H4 (cell line): Measurements from ENCODE around the gene PLLP. TPM values are rescaled to one million over a fixed set of nuclear protein-coding genes. Genes with fewer than 3 reads are reported as not detected.
"Not testable (repeated sequence)": the region's sequence is repeated elsewhere in the genome, so short reads cannot be mapped to it uniquely, and the experiment has no call there.

Experiments
- DNase-seq: peaks from one replicate; pipeline ENCODE4 v3.0.0-alpha.2; 2015; ENCODE audit warnings: low spot score
- total RNA-seq: library from RNA; depleted of rRNA; stranded (reverse); fragments of >200 nt; shearing (Covaris generic); gene quantifications from 2 replicates; pipeline ENCODE4 v1.2.3, GENCODE V29; 2014

PLLP gene
- total RNA-seq, 1 experiment from 2014 or later = 0.17 TPM

DNA sequence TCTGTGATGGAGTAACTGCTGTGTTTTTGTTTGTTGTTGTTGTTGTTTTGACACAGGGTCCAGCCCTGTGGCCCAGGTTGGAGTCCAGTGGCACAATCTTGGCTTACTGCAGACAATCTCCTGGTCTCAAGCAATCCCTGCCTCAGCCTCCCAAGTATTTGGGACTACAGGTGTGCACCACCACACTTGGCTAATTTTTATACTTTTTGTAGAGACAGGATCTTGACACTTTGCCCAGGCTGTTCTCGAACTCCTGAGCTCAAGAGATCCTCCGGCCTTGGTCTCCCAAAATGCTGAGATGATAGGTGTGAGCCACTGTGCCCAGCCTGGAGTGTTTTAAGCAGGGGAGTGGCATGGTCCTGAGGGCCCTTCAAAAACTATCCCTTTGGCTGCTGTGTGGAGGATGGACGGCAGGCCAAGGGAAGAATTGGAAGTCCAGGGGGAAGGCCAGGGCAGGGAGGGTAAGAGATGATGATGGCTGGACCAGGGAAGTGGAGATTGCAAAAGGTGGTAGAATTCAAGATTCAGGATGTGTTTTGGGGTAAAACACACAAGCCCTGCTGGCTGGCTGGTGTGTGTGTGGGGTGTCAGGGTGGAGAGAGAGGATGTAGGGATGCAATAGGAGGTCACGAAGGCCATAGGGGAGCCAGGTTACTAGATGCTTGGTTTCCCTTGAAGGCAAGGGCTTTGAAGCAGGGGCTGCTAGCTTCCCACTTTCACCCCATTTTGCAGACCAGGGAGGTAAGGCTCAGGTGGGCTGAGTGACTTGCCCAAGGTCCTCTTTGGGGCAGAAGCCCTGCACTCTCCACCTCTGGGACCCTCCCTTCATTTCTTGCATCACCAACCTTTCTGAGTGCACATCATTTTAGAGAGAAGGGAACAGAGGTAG lies 18.8 kb upstream of the PLLP start:
- DNase-seq = no peak

DNA sequence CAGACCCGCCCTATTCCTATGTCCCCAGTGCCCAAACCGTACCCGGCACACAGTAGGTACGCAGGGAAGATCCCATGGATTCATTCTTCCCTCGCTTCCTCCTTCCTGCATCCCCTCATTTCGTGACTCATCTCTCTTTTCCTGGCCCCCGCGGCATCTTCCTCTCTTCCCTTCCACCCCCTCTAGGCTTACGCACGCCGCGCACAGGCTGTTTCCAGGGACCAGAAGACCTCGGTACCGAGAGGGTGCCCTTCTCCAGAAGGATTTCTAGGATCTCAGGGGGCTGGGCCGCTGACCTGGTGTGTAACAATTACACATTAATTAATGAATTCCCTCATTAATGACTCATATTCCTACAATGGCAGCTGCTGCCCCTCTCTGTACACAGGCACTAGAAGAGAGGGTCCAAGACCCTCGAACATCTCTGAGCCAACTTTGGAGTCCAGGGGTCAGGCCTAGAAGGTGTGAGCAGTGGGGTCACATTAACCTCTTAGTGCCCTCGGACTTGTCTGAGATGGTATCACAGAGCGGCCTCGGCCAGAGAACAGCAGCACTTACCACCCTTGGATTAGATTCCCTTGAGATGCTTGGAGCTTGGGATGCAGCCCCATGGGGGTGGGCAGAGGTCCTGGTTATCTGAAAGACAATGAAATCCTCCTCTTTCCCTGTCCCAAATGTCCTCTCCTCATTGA lies 16.8 kb upstream of the PLLP start:
- DNase-seq = no peak

DNA sequence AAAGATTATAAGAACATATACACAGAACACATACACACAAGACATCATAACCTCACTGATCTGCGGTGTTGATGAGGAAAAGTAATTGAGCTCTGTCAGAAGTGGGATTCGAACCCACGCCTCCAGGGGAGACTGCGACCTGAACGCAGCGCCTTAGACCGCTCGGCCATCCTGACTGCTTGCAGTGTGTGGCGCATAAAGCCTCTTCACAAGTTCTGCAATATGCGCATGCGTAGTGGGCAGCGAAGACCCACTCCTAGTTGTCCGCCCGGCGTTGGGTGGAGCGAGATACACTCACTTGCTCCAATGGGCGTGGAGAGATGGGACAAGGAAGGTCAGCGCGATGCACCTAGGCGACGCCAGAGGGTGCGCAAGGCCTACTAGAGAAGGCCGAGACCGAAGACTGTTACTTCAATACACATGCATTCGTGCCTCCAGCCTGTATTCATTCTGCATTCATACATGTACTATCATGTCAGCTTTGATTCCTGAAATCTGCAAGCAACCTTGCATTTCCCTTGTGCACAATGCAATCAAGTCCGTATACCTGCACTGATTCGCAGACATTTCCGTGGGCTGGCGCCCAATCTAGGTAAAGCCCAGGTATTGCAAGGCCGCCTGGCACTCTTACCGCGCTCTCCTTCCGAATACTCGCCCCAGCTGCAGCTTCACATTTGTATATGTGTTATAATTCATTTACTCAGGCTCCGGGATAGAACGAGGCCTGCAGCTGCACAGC lies 16.1 kb upstream of the PLLP start:
- peak; percentile 99 for DNase-seq

DNA sequence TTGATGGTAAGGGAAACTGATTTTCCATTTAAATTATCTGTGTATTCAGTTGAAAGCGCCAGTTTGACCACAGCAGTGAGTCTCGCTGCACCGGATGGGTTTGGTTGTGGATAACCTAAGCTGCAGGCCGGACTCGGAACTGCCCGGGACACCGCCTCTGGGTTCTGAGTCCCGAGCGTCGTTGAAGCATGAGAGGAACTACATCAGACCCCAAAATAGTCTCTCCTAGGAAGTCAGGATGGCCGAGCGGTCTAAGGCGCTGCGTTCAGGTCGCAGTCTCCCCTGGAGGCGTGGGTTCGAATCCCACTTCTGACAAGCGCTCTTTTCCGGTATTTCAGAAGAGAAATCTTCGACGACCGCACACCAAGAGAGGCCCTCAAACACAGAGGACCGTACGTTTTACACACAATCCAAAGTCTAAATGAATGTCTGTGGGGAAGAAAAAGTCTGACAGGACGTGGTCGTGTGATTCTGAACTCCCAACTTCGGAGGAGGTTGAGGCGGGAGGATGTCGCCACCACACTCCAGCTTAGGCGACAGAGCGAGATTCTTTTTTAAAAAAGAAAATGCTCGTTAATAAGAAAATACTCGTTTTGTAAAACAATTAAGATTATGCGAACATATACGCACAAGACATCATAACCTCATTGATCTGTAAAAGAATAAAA lies 15.4 kb upstream of the PLLP start:
- peak; percentile 95 for DNase-seq

DNA sequence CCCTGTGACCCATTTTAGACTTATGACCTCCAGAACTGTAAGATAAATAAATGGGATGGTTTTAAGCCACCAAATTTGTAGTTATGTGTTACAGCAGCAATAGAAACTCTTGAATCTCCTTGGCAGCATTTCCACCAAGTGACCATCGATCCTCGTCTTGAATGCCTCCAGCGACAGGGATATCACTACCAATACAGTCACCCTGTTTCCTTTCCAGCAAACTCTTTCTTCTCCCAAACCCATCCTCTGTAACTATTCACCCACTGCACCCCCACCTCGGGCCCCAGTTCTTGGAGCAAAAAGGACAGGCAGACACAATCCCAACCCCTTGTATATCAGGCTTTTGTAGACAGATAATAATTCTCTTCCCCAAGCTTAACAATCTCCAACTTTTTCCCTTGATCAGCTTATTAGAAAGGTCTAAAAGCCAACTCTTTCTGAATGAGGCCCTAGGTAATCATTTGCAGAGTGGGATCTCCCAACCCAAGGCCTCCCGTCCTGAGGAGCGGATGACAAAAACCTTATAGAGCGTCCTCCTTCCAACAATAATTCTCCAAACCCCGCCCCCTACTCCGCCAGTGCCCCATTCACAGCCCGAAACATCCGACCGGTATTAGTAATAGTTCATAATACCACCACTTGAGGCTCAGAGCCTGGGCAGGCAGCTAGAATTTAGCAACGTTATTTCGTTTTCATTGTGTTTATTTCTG lies 14.7 kb upstream of the PLLP start:
- no peak for DNase-seq

DNA sequence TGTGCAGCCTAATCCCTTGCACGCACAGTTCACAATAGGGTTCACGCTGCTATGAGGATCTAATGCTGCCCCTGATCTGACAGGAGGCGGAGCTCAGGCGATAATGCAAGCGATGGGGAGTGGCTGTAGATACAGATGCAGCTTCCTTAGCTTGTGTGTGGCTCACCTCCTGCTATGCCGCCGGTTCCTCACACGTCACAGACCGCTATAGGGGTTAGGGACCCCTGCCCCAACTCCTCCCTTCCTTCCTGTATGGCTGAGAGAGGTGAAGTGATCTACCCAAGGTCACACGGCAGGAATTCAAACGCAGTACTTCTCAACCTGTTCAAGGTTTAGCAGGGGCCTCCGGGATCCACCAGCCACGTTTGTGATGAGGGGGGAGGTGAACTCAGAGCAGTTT lies 13.4 kb upstream of the PLLP start:
- no peak for DNase-seq

DNA sequence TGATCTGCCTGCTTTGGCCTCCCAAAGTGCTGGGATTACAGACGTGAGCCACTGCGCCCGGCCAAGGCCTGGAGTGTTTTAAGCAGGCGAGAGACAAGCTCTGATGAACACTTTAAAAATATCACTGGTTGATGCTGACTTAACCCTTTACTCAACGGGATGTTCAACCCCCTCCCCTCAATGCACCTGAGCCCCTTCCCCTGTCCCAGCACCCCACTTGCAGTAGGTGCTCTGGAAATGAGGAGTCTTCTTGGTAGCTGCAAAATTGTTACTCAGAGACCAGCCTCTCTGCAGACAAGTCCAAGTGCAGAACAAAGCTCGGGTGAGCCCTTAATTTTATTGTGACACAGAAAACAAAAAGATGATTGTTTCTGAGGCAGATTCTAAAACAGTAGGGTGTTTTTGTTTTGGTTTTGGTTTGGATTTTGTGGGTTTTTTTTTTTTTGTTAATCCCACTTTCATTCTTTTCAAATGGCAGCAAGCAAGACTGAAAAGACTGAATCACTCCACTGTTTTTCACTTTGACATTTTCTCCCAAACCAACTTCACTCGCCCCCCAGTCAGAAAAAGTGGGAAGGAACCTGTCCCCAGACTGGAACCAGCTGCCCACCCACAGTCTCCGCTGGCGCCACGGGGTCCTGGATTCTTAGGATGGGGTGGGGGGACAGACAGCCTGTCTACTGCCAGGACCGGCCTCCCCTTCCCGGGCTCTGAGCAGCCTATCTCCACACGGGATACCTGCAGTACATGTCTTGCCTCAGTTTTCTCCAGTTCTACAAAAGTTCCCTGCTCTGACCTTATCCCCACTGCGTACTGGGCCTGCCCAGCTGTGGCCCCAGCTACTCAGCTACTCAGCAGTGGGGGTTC lies 5.2 kb upstream of the PLLP start:
- DNase-seq = no peak

DNA sequence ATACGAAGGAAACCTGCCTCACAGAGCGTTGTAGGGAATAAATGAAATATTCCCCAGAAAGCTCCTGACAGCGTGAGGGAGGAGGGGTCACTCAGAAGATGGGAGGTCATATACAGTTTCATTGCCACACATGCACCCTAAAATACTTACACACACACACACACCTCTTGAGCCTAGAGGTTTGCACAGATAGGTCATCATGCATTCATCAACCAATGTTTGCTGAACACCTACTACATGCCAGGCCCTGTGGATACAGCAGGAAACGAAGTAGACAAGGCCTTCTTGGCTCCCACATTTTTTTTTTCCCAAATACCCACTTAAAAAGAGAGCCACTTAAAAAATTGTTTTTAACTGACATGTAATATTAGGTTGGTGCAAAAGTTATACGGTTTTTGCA lies 907 bp upstream of the PLLP start:
- DNase-seq = no peak

DNA sequence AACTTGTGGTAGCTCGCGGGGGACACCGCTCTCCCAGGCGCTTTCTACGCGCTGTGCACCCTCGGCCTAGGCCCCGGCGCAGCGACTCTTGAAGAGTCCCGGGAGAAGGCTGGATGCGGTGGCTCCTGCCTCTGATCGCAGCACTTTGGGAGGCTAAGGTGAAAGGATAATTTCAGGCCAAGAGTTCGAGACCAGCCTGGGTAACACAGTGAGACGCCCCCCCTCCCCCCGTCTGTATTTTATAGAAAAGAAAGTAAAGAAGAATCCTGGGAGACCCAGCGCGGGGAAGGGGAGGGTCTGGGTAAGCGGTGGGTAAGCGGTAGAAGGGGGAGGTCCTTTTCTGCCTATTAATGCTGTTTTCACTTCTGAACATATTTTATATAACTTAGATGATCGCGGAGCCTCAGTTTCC lies 486 bp upstream of the PLLP start:
- DNase-seq = no peak

DNA sequence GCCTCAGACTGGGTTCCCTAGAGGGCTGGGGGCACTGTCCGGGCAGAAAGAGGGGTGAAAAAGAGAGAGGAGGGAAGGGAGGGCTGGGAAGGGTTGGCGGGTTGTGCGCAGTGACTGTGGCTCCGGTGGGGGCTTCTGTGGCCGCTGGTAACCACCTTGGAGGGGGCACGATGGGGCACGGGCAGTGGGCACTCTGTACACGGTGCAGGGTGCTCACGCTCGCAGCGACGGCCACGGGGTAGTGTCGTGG lies 588 bp downstream of the PLLP start:
- no peak for DNase-seq

DNA sequence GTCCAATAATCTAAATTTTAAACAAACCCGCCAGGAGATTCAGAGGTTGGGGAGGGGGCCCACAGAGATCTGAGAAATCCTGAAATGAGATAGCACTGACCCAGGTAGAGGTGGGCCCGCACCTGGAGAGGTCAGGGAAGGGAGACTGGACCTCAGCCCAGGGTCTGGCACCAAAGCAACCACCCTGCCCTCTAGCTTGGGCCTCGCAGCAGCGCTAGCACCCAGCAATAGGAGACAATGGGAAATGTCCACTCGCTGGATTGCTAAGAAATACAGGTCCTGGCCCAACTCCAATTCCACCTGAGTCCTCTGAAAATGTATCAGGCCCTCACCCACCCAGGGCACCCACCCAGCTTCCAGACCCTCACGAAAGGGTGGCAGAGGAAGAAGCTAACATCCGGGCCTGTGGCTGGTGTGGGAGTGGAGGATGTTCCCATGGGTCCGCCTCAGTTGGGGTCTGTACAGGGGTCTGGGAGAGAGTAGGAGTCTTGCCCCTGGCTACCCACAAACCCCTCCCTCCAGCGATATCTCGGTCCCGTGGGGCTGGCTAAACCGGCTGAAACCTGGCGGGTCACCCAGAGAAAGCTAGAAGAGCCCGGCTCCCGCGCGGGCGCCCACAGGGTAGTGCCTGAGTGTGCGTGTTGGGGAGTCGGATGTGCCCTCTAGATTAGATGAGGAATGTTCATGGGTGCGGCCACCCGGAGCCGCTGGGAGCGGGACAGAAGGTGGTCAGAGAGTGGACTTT lies 1.1 kb downstream of the PLLP start:
- no peak for DNase-seq

DNA sequence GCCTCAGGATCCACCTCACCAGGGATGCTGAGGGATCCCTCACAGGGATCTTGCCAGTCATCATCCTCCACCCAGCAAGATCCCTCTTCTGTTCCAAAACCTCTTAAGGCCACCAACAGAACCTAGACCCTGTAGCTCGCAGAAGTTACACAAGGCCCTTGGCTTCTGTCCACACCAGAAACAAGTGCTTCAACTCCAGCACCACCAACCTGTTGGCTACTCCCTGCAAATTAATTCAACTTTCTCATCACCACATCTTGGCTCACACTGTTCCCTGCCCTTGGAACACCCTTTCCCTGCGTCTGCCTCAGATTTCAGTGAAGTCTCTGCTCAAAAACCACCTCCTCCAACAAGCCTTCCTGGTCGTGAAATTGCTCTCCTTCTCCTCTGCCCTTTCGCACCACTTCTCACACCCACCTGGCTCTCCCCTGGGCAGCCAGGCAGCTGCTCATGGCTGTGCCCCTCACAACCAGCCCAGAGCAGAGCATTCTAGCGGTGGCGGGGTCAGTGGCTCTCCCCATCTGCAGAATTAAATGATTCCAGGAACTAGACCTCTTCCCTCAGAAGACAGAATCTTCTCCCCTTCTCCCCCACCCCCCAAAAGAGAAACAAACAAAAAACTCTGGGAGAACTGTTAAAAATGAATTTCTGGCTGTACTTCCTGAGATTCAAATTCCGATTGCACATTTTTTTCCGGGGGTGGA lies 1.8 kb downstream of the PLLP start:
- DNase-seq = no peak

DNA sequence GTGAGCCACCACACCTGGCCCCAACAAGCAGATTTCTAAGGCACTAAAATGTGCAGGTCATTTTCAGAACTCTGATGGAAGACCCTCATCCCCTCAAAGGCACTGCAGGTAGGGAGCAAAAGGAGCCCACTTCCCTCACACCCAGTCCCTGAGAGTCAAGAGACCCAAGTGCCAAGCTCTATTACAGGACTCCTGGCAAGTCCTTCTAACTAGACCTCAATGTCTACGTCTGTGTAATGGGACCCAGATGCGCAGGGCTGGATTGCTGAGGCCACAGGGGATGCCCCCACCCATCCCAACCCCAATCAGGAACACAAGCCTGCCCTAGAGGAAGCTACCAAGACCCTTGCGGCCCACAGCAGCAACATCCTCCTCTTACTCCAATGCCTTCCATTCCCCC lies 2.7 kb downstream of the PLLP start:
- DNase-seq = no peak

DNA sequence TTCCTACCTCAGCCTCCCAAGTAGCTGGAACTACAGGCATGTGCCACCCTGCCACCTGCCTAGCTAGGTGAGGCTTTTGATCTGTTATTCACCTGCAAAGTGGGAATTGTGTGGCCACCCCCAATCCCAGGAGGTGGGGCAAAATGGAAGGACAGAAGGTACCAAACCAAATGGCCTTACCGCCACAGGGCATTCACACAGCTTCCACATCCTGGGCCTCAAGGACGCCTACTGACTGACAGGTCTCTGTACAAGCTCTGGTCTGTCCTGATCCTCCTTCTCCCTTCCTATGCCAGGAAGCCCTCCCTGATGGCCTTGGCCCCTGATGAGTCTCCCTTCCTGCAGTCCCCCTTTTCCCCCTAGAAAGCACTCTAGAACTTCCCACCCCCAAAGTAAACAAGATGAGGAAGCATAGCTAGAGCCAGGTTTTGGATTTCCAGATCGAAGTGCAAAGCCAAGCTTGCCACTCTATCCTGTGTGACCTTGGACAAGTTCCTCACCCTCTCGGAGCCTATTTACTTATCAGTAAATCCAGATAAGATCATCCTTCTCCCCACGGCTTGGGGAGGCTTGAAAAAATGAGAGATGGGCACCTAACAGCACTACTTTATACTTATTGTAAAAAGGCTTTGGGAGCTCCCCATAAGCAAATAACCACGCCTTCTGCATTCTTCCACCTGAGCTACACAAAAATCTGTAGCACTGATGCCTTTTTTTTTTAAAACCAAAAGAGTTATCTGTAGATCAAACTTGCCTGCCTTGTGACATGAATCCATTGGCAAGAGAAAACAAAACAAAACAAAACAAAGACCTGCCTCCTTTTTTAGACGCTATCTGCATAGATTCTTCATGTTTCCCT lies 4.5 kb downstream of the PLLP start:
- no peak for DNase-seq

DNA sequence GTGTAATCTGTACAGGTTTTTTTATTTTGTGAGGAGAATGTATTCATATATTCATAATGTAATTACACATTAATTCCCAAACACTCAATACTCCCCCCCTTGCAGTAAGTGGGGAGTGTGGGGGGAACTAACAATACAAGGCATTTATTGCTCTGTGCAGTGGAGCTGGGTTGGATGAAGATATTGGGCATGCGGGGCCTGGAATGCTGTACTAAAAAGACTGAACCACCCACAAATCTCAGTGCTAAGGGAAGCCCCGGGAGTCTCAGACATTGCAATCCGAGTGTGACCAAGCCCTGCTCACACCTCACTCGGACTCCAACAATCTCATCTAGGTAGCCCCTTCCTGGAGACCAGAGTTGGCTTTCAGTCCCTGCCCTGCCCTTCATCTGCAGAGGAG lies 6.0 kb downstream of the PLLP start:
- no peak for DNase-seq

DNA sequence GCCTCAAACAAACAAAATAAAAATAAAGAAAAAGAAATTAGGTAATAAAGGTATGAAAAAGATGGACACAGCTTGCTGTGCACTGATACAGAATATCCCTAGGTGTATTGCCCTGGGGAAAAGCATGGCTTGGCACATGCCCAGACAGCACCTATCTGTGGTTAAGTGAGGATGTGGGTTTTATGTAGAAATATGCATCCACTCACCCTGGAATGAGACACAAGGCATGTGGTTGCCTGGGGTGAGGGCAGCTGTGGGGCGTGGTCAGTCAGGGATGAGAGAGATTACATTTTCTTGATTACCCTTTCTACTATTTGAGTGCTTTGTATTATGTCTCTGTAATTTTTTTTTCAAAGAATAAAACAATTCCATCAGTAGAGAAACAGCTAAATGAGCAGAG lies 6.9 kb downstream of the PLLP start:
- peak; percentile 84 for DNase-seq

DNA sequence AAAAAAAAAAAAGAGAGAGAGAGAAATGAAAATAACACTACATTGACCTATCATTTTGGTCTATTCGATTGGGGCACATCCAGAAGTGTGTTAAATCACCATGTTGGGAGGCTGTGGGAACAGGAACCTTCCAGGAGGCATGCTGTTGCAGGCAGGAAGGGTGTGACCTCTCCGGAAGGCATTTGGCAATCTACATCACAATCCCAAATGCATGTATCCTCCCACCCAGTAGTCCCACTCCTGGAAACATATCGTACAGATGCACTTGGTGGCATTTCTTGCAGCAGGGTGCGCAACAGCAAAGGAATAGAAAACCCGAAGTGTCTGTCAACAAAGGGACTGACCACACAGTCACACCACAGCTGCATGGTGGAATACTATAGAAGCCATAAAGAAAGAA lies 7.9 kb downstream of the PLLP start:
- no peak for DNase-seq

DNA sequence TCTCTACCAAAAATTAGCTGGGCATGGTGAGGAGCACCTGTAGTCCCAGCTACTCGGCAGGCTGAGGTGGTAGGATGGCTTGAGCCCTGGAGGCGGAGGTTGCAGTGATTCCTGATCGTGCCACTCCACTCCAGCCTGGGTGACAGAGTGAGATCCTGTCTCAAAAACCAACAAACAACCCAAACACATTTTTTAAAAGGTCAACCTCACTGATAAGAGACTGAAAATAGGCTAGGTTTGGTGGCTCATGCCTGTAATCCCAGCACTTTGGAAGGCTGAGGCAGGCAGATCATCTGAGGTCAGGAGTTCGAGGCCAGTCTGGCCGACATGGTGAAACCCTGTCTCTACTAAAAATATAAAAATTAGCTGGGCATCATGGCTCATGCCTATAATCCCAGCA lies 8.5 kb downstream of the PLLP start:
- DNase-seq = not testable (repeated sequence)
